ENCODE measurements around the gene CTCF. TPM values are rescaled to one million over a fixed set of nuclear protein-coding genes. Genes with fewer than 3 reads are reported as not detected.
A peak's percentile ranks its signal among the peaks of the same experiment; 100 is the strongest.

Gene CTCF
- total RNA-seq, 4 donors from 2014 or later = 41.0 to 49.9 (median 44.2) TPM

DNA sequence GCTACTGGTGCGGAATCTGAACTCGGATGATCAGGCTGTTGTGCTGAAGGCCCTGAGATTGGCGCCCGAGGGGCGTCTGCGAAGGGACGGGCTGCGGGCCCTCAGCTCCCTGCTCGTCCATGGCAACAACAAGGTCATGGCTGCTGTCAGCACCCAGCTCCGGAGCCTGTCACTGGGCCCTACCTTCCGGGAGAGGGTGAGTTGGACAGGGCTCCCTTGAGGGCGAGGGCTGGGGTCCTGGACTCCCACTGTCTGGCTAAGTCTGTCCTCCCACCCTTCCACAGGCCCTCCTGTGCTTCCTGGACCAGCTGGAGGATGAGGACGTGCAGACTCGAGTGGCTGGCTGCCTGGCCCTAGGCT is 16.7 kb upstream of the CTCF start:
- TF ChIP-seq POLR2A (IDR thresholded peaks at IDR 0.05) = no peak
- DNase-seq (ENCODE audit: low spot score in 2 of 2) = peak in 1 of 2 donors; percentile 83
- WGBS, 2 donors = 91 to 93% methylated on average over 7 to 10 of the region's 14 CpGs
- intact Hi-C loops (cut with DNase I; ENCODE audit: low total_unique reads) = no loop called here
- no peak overlapping the region for H3K4me3 ChIP-seq (ENCODE audit: low read depth, poor library complexity, severe bottlenecking)

DNA sequence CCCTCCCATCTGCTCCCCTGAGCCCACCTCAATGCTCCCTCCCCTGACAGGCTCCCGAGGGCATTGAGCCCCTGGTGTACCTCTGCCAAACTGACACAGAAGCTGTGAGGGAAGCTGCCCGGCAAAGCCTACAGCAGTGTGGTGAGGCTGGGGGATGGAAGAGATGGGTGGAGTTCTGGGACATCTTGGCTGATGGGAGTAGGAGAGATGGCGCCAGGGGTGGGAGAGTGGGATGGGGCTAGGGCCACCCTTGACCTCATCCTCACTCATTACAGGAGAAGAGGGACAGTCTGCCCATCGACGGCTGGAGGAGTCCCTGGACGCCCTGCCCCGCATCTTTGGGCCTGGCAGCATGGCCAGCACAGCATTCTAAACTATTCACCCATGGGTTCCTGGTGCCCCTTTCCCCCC is 16.2 kb upstream of the CTCF start:
- H3K4me3 ChIP-seq (ENCODE audit: low read depth, poor library complexity, severe bottlenecking) = no peak overlapping the region
- DNase-seq (ENCODE audit: low spot score in 2 of 2) = peak in 1 of 2 donors; percentile 83
- no peak for TF ChIP-seq POLR2A (IDR thresholded peaks at IDR 0.05)
- TF ChIP-seq, protein P1, sequence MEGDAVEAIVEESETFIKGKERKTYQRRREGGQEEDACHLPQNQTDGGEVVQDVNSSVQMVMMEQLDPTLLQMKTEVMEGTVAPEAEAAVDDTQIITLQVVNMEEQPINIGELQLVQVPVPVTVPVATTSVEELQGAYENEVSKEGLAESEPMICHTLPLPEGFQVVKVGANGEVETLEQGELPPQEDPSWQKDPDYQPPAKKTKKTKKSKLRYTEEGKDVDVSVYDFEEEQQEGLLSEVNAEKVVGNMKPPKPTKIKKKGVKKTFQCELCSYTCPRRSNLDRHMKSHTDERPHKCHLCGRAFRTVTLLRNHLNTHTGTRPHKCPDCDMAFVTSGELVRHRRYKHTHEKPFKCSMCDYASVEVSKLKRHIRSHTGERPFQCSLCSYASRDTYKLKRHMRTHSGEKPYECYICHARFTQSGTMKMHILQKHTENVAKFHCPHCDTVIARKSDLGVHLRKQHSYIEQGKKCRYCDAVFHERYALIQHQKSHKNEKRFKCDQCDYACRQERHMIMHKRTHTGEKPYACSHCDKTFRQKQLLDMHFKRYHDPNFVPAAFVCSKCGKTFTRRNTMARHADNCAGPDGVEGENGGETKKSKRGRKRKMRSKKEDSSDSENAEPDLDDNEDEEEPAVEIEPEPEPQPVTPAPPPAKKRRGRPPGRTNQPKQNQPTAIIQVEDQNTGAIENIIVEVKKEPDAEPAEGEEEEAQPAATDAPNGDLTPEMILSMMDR (IDR thresholded peaks at IDR 0.05) = no peak
- 75 to 77% methylated on average over 7 of the region's 7 CpGs for WGBS, 2 donors
- intact Hi-C loops (cut with DNase I; ENCODE audit: low total_unique reads) = no loop called here

DNA sequence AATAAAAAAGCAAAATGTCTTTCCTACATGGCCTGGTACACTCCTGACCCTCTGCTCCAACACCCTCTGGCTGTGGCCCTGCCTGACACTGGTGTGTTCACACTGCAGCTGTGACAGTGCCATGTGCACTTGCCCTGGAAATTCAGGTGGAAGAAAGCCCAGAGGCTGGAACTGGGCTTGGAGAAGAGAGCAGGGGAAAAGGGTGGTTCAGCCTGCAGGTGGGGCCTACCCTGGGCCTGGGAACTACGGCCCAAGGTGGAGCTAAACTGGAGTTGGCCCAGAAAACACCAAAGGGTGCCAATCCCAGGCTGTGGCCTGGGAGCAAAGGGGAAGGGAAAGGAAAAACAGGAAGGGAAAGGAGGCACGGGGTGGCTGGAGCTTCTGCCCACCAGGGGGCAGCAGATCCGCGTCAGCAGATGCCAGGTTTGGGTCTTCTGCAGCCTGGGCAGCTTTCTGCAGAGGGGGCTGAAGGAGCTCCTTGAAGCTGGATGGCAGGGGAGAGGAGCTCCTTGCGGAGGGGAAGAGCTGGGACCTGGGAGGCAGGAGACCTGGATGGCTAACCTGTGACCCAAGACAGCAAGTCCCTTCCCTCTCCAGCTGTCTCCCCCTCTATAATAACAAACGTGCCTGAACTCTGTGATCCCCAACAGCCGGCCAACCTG is 15.4 kb upstream of the CTCF start:
- TF ChIP-seq, protein P1 (IDR thresholded peaks at IDR 0.05) = peak in 1 of 3 donors; percentile 84
- TF ChIP-seq POLR2A (IDR thresholded peaks at IDR 0.05) = no peak
- WGBS, 2 donors = 7 to 12% methylated on average over 5 to 7 of the region's 7 CpGs
- peak; percentile 69 to 95 for DNase-seq (ENCODE audit: low spot score in 2 of 2)
- intact Hi-C loops (cut with DNase I; ENCODE audit: low total_unique reads) = no loop called here
- no peak overlapping the region for H3K4me3 ChIP-seq (ENCODE audit: low read depth, poor library complexity, severe bottlenecking)

DNA sequence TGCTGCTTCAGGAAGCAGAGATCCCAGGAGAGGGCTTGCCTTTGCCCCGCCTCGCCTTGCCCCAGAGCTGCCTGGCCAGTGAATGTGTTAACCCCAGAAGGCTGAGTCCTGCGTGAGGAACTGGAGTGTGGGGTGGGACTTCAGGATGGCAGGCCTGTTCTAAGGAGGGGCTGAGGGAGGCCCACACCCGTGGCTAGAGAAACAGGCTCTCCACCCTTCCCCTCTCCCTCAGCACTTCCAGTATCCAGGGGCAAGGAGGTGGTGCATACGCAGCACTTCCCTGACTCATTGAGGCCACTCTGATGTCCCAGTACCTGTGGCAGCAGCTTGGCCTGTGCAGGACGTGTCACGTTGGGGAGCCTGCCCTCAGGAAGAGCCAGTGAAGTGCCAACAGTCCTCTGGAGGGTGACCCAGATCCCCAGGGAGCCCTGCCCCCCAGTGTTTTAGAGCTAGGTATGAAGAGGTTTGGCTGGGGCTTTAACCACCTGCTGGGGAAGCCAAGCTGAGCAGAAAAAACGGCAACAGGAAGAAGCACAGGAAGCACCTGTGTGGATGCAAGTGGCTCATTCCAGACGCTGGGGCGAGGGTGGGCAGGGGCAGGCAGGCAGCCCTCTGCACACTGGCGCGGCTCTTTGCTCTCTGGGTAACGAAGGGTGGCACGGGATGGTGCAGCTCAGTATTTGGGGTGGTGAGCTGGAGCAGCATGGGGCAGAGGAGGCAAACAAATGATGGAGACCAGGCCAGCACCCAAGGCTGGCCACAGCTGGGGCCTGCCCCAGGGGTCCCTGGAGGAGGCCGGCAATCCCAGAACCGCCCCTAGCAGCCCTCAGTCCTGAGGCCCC is 14.7 kb upstream of the CTCF start:
- WGBS, 2 donors = 31 to 51% methylated on average over 13 to 16 of the region's 16 CpGs

DNA sequence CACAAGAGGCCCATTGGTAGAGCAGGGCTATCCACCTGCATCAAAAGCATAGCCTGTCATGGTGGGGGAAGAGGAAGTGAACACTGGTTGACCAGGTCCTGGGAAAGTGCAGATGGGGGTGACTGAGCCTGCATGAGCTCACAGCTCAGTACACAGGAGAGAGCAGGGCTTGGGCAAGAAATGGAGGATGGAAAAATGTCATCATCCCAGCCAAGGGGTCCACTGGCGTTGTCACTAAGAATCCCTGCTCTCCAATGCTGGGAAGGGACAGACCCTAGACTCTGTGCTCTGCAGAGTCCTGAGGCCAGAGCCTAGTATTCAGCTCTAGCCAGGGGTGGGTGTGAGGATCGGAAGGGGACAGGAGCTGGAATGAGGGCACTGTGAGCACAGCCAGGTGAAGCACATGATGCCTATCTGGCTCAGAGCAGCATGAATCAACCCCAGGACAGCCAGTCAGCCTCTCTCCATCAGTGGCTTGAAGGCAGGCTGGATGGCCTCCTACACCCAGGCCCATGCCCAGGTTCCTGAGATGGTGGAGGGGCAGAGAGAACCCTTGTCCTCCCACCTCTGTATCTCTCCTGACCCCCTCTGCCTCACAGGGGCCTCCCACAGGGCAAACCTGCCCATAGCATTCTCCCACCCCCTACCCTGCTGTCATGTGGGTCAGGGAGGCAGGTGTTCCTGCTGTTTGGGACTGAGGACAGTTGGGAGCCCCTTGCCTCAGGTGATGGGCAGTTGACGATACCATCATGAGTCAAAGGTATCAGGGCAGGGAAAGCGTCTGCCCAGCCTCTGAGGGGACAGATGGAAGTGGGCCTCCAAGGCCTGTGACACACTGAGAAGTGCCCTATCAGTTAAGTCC is 13.8 kb upstream of the CTCF start:
- intact Hi-C loops (cut with DNase I; ENCODE audit: low total_unique reads) = no loop called here
- no peak for TF ChIP-seq POLR2A (IDR thresholded peaks at IDR 0.05)
- H3K4me3 ChIP-seq (ENCODE audit: low read depth, poor library complexity, severe bottlenecking) = no peak overlapping the region
- DNase-seq (ENCODE audit: low spot score in 2 of 2) = peak in 1 of 2 donors; percentile 81
- WGBS, 2 donors = 84 to 86% methylated on average over 4 of the region's 4 CpGs

More for the DNA sequence above, 14.7 kb upstream of the CTCF start:
- peak in 1 of 2 donors; percentile 88 for DNase-seq (ENCODE audit: low spot score in 2 of 2)
- intact Hi-C loops (cut with DNase I; ENCODE audit: low total_unique reads) = no loop called here
- no peak overlapping the region for H3K4me3 ChIP-seq (ENCODE audit: low read depth, poor library complexity, severe bottlenecking)
- TF ChIP-seq, protein P1 (IDR thresholded peaks at IDR 0.05) = no peak
- TF ChIP-seq POLR2A (IDR thresholded peaks at IDR 0.05) = no peak

DNA sequence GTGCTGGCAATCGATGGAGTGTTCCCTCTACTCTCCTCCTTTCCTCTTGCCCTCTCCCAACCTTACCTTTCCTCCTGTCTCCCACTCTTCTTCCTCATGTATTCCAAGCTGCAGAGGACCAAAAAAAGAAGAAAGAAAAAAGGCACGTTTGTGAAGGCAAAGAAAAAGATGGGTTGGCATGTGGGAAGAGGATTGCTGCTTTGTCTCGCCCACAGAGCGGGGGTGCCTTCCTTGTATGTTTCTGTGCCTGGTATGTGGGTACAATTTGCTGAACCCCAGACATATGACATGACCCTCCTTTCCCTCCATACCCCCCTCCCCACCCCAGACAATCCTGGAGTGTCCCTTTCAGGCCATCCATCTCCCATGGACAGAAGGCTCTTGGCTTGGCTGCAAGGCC is 13.1 kb upstream of the CTCF start:
- H3K4me3 ChIP-seq (ENCODE audit: low read depth, poor library complexity, severe bottlenecking) = no peak overlapping the region
- TF ChIP-seq, protein P1 (IDR thresholded peaks at IDR 0.05) = no peak
- no peak for TF ChIP-seq POLR2A (IDR thresholded peaks at IDR 0.05)
- intact Hi-C loops (cut with DNase I; ENCODE audit: low total_unique reads) = no loop called here
- no peak for DNase-seq (ENCODE audit: low spot score in 2 of 2)
- 83 to 88% methylated on average over 4 of the region's 4 CpGs for WGBS, 2 donors

All from lower leg skin (tissue), 4 donors.